GM23338 (cell line): ENCODE results near the gene MAP4K5. TPM values are rescaled to one million over a fixed set of nuclear protein-coding genes. Genes with fewer than 3 reads are reported as not detected.

Experiments
- ATAC-seq: fragments of 200-7000 bp; cut with Tn5 transposase; 3 replicates; pipeline ENCODE4 v1.9.1; 2020
- DNase-seq: peaks from one replicate; pipeline ENCODE4 v3.0.0-alpha.2; 2015; ENCODE audit warnings: low spot score
- H2AFZ ChIP-seq: fragments of 200-600 bp; sonication (generic); 2 replicates; pipeline ENCODE4 v1.8.0; 2016; ENCODE audit warnings: antibody characterized with exemption, mild to moderate bottlenecking, moderate library complexity
- H3F3A ChIP-seq: fragments of 200-600 bp; sonication (generic); replicated peaks from 2 replicates; pipeline ENCODE4 v1.8.0; 2017; ENCODE audit warnings: antibody characterized with exemption, mixed run types, low read depth
- H3K27ac ChIP-seq: fragments of 200-600 bp; sonication (generic); 2 replicates; pipeline ENCODE4 v1.6.1; 2016; ENCODE audit warnings: low read depth
- H3K27me3 ChIP-seq: fragments of 200-600 bp; sonication (generic); 2 replicates; pipeline ENCODE4 v1.8.0; 2016; ENCODE audit warnings: mild to moderate bottlenecking, mixed run types, moderate library complexity; ENCODE audit not compliant: insufficient read depth
- H3K36me3 ChIP-seq: fragments of 200-600 bp; sonication (generic); 2 replicates; pipeline ENCODE4 v1.8.0; 2016; ENCODE audit warnings: mild to moderate bottlenecking; ENCODE audit not compliant: insufficient read depth
- H3K4me1 ChIP-seq: fragments of 200-600 bp; sonication (generic); 2 replicates; pipeline ENCODE4 v1.8.0; 2016; ENCODE audit warnings: mild to moderate bottlenecking, moderate library complexity; ENCODE audit not compliant: insufficient read depth
- H3K4me2 ChIP-seq: fragments of 200-600 bp; sonication (generic); 2 replicates; pipeline ENCODE4 v1.7.1; 2017; ENCODE audit warnings: mixed run types
- H3K4me3 ChIP-seq: fragments of 200-600 bp; sonication (generic); 2 replicates; pipeline ENCODE4 v1.6.1; 2016; ENCODE audit warnings: mixed run types
- H3K79me2 ChIP-seq: fragments of 200-600 bp; sonication (generic); replicated peaks from 2 replicates; pipeline ENCODE4 v1.8.0; 2017; ENCODE audit warnings: mild to moderate bottlenecking; ENCODE audit not compliant: insufficient read depth
- H3K9me2 ChIP-seq: fragments of 200-600 bp; sonication (generic); 2 replicates; pipeline ENCODE4 v1.8.0; 2017; ENCODE audit not compliant: insufficient read depth
- H4K20me1 ChIP-seq: fragments of 200-600 bp; sonication (generic); replicated peaks from 2 replicates; pipeline ENCODE4 v1.8.0; 2017; ENCODE audit warnings: mild to moderate bottlenecking; ENCODE audit not compliant: insufficient read depth
- H3K27ac Mint-ChIP-seq: 2 replicates; pipeline ENCODE4 v1.8.0; 2020; ENCODE audit warnings: inconsistent platforms, mild to moderate bottlenecking, moderate library complexity, mixed read lengths
- H3K27me3 Mint-ChIP-seq: 3 replicates; pipeline ENCODE4 v1.8.0; 2022; ENCODE audit warnings: low read depth, mild to moderate bottlenecking, moderate library complexity, mixed read lengths, inconsistent platforms; ENCODE audit not compliant: insufficient read depth, poor library complexity
- H3K36me3 Mint-ChIP-seq: 3 replicates; pipeline ENCODE4 v1.8.0; 2021; ENCODE audit warnings: low read depth, mild to moderate bottlenecking, inconsistent platforms, moderate library complexity, mixed read lengths
- H3K4me1 Mint-ChIP-seq: 3 replicates; pipeline ENCODE4 v1.8.0; 2020; ENCODE audit warnings: mild to moderate bottlenecking, inconsistent platforms, mixed read lengths
- H3K4me3 Mint-ChIP-seq: 3 replicates; pipeline ENCODE4 v1.8.0; 2021; ENCODE audit warnings: moderate library complexity, mild to moderate bottlenecking, inconsistent platforms, mixed read lengths
- H3K9me3 Mint-ChIP-seq: 3 replicates; pipeline ENCODE4 v1.8.0; 2020; ENCODE audit warnings: moderate library complexity, mild to moderate bottlenecking, inconsistent platforms, mixed read lengths
- CREB1 ChIP-seq: fragments of 250-450 bp; sonication (Bioruptor Pico); IDR thresholded peaks from 2 replicates; pipeline ENCODE4 v1.5.0; 2020; ENCODE audit warnings: low read depth, mild to moderate bottlenecking, moderate library complexity
- CTCF ChIP-seq, 2 experiments: fragments of 200-600 bp in 1 of 2; sonication (generic) in 1 of 2; conservative IDR thresholded peaks; 2 replicates each; pipeline versions ENCODE4 v1.5.1 to v1.6.1; 2016 to 2017; ENCODE audit warnings: antibody characterized with exemption in 2 of 2, low read depth in 2 of 2, mild to moderate bottlenecking in 2 of 2, moderate library complexity in 1 of 2
- ETS1 ChIP-seq: IDR thresholded peaks from 2 replicates; pipeline ENCODE4 v1.6.1; 2016; ENCODE audit warnings: antibody characterized with exemption
- EZH2 ChIP-seq: fragments of 200-600 bp; sonication (generic); IDR thresholded peaks from one replicate; pipeline ENCODE4 v1.8.0; 2017; ENCODE audit warnings: antibody characterized with exemption, mild to moderate bottlenecking, low read depth; ENCODE audit not compliant: unreplicated experiment
- EZH2phosphoT487 ChIP-seq: fragments of 200-600 bp; sonication (generic); IDR thresholded peaks from one replicate; pipeline ENCODE4 v1.8.1; 2018; ENCODE audit warnings: antibody characterized with exemption; ENCODE audit not compliant: unreplicated experiment
- JUNB ChIP-seq: IDR thresholded peaks from one replicate; pipeline ENCODE4 v1.6.1; 2016; ENCODE audit warnings: antibody characterized with exemption; ENCODE audit not compliant: unreplicated experiment
- NANOG ChIP-seq: IDR thresholded peaks from 2 replicates; pipeline ENCODE4 v1.6.1; 2016; ENCODE audit warnings: antibody characterized with exemption, borderline replicate concordance
- POLR2AphosphoS5 ChIP-seq: IDR thresholded peaks from 2 replicates; pipeline ENCODE4 v1.6.1; 2016; ENCODE audit warnings: antibody characterized with exemption, low read depth
- REST ChIP-seq: IDR thresholded peaks from one replicate; pipeline ENCODE4 v1.6.1; 2018; ENCODE audit warnings: antibody characterized with exemption; ENCODE audit not compliant: unreplicated experiment
- STAT1 ChIP-seq: IDR thresholded peaks from one replicate; pipeline ENCODE4 v1.6.1; 2016; ENCODE audit warnings: antibody characterized with exemption; ENCODE audit not compliant: unreplicated experiment
- ZNF114 ChIP-seq: fragments of 250-450 bp; sonication (Bioruptor Pico); IDR thresholded peaks from 2 replicates; pipeline ENCODE4 v1.5.0; 2020; ENCODE audit warnings: mild to moderate bottlenecking, moderate library complexity
- ZNF331 ChIP-seq: fragments of 250-450 bp; sonication (Bioruptor Pico); IDR thresholded peaks from 2 replicates; pipeline ENCODE4 v1.5.0; 2020; ENCODE audit warnings: low read depth, mild to moderate bottlenecking, moderate library complexity
- ZNF462 ChIP-seq: fragments of 250-450 bp; sonication (Bioruptor Pico); IDR thresholded peaks from 2 replicates; pipeline ENCODE4 v1.5.0; 2020; ENCODE audit warnings: mild to moderate bottlenecking, moderate library complexity
- polyA plus RNA-seq: library from polyadenylated mRNA; unstranded; fragments of >200 nt; fragmentation: Nextera tagmentation; extraction: Ambion mirVana; gene quantifications from 2 replicates; pipeline ENCODE4 v1.2.1, GENCODE V29; 2016
- total RNA-seq: library from RNA; depleted of rRNA; stranded (reverse); fragments of >200 nt; shearing (Covaris generic); gene quantifications from 2 replicates; pipeline ENCODE4 v1.2.3, GENCODE V29; 2014

MAP4K5 gene
- total and polyA plus RNA-seq, 2 experiments from 2014 or later, result 71.4 to 74.6 TPM

- DNase-seq (peak; percentile 77), ATAC-seq (peak; percentile 61)
- Histone ChIP-seq H3K9me2 (no peaks in the 10 kb centered on the region), H3F3A (no peaks in the 10 kb centered on the region), H3K4me2 (peak overlapping the region; percentile 75), H3K4me1 (peaks cover 27% of the 10 kb centered on the region), H3K27me3 (no peaks in the 10 kb centered on the region), H3K27ac (peak overlapping the region; percentile 40), H4K20me1 (peaks cover 10% of the 10 kb centered on the region), H3K4me3 (peak overlapping the region; percentile 82), H3K79me2 (peaks cover 49% of the 10 kb centered on the region), H2AFZ (peak overlapping the region; percentile 19; the same call in 1 of the 2 replicates), H3K36me3 (no peaks in the 10 kb centered on the region)
- TF ChIP-seq EZH2 (no peak), REST (no peak), NANOG (no peak), STAT1 (no peak), ETS1 (no peak), EZH2phosphoT487 (no peak), ZNF331 (no peak), ZNF114 (no peak), CTCF (conservative IDR thresholded peaks at IDR 0.05; ENCODE audit: low read depth in 2 of 2) (no peak), POLR2AphosphoS5 (no peak), ZNF462 (CRISPR knock-in tag) (no peak), JUNB (no peak), CREB1 (CRISPR knock-in tag) (no peak)
- Mint-ChIP-seq H3K4me3 (peak overlapping the region; percentile 90), H3K4me1 (peaks cover 31% of the 10 kb centered on the region), H3K27me3 (peaks cover 7% of the 10 kb centered on the region), H3K27ac (peak overlapping the region; percentile 87), H3K9me3 (peaks cover 6% of the 10 kb centered on the region), H3K36me3 (peaks cover 11% of the 10 kb centered on the region)
Measured at GRCh38 chr14:50531595-50532501, 521 bp downstream of the MAP4K5 start.
